GM18870 (cell line): Measurements from ENCODE around the gene SCUBE3.

Source experiments
- ATAC-seq: cut with Tn5 transposase; IDR thresholded peaks from one replicate; pipeline ENCODE4 v1.9.1; 2021; ENCODE audit warnings: moderate library complexity; ENCODE audit not compliant: unreplicated experiment

SCUBE3 gene

DNA sequence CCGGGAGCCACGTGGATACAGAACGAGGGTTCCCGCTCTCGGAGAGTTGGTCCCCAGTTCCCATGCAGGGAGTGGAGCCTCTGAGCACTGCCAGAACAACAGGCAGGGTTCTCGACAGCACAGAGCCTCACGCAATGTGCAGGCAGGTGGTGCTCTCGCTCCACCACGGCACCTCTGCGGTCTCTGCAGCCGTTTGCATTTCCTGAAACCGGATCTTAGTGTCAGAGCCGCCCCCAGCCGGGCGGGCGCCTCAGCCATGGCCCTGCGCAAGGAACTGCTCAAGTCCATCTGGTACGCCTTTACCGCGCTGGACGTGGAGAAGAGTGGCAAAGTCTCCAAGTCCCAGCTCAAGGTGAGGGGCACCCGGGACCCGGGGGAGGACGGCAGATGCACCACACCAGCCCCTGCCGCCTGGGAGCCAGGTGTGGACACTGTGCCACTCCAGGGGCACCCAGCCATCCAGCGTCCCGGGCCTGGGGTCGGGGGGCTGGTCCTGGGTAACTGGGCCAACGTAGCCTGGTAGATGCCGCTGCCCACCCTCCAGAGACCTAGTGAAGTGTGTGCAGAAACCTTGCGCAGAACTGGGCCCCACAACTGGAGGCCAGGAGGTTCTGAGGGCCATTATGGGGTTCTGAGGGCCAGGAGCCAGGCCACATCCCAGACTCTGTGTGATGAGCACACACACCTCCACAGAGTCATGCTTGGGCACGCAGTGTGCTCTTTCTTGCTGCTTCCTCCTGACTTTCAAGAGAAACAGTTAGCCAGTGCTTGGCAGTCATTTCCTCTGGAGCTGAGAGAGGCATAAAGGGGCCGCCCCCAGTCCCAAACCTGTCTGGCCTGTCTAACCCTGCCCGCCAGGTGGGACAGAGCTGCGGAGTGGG is 84.1 kb downstream of the SCUBE3 start, which contains the start of gene DEF6:
Gene DEF6 (plus strand): TSS at position 218 of the 881 bp plus-strand sequence. CDS start 39 bp downstream, at position 257.
- ATAC-seq, result peak; percentile 73

DNA sequence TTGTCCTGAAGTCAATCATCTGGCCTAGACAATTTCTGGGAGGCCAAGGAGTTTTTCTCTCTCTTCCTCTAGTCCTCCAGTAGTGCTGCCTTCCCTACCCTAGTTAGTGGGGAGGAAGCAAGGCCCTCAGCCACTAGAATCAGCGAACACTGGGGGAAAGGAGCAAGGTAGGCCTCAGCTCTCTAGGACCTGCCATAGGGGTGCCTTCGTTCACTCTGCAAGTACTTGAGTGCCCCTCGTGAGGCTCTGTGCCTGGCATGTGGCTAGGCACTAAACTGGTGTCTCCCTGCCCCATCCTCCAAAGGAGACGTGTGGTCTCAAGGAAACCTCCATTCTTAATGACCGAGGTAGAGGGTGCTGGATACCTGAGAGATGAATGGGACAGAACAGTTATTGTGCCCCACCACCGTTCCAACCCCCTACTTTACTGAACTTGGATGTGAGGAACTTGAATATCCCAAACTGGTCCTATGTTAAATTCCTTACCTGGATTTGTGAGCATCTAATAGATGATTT is 84.9 kb downstream of the SCUBE3 start:
- no peak for ATAC-seq

DNA sequence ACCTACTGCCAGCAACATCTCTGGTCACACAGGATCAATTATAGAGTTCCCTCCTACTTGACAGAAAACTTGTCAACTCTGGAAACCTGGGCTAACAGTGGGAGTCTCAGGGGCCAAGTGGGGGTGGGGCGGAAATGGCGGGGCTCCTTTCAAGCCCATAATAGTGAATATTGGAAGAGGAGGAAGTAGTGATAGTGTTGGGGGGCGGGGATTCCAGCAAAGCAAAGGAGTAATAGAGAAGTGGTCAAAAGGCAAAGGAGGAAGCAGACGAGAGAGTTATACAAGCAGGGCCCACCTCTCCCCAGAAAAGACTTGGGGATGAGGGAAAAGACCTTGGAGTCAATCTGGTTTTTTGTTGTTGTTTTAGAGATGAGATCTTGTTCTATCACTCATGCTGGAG is 85.9 kb downstream of the SCUBE3 start:
- ATAC-seq, result no peak

DNA sequence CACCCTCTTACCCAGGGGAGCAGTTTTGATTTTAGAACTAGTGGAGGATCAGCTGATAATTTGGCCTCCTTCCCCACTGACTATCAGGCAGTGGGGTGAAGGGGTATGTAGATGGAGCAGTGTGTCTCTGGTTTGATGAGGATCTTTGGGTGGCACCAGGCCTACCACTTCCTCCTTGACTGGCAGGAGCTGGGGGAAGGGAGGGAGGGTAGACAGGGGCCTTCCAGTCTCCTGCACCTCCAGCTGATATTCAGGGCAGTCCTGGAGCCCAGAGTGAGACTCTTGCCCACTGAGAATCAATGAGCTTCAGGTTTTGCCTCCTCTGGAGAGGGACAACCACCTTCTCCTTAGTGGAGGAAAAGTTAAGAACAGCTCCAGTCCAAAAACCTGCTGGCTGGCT is 87.1 kb downstream of the SCUBE3 start:
- ATAC-seq, result no peak
